NT2/D1 (cell line): Measurements from ENCODE around the gene CDH13.

Experiments used
- SUZ12 ChIP-seq: IDR thresholded peaks from 2 replicates; pipeline ENCODE4 v1.6.1; 2011; ENCODE audit not compliant: insufficient read length, insufficient read depth; ENCODE audit errors: extremely low read depth
- YY1 ChIP-seq: IDR thresholded peaks from 2 replicates; pipeline ENCODE4 v1.6.1; 2011; ENCODE audit not compliant: insufficient read length, insufficient read depth
- ZNF274 ChIP-seq: IDR thresholded peaks from 2 replicates; pipeline ENCODE4 v1.6.1; 2011; ENCODE audit warnings: mild to moderate bottlenecking, low read depth, low read length

DNA sequence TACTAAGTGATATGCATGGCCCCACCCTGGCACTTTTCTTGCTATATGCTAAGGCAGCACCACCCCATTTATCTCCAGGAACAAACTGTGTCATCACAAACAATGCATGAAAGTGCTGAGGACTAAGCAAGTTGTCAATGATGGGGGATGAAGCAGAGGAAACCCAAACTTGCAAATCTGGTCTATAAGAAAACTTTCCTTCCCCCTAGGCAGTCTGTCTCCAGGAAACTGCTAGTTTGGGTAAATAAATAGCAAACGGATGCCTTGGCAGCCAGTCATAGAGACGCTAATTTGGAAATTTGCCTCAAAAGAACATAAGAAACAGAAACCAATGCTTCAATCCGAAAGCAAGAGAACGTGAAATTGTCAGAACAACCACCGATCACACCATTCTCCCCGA lies 1175.4 kb downstream of the CDH13 start:
- TF ChIP-seq SUZ12 (no peak), YY1 (no peak), ZNF274 (no peak)
